DOHH2 (cell line): ENCODE measurements around the gene ACCSL.

ENCODE experiments used
- CTCF ChIP-seq: fragments of 200-600 bp; sonication (generic); IDR thresholded peaks from one replicate; pipeline ENCODE4 v1.5.1; 2014; ENCODE audit warnings: antibody characterized with exemption, mild to moderate bottlenecking, low read depth, low read length; ENCODE audit not compliant: poor library complexity, severe bottlenecking
- EZH2phosphoT487 ChIP-seq: fragments of 200-600 bp; sonication (generic); IDR thresholded peaks from 2 replicates; pipeline ENCODE4 v1.6.1; 2017; ENCODE audit warnings: borderline replicate concordance, mild to moderate bottlenecking, antibody characterized with exemption, low read length, moderate library complexity, mixed read lengths

DNA sequence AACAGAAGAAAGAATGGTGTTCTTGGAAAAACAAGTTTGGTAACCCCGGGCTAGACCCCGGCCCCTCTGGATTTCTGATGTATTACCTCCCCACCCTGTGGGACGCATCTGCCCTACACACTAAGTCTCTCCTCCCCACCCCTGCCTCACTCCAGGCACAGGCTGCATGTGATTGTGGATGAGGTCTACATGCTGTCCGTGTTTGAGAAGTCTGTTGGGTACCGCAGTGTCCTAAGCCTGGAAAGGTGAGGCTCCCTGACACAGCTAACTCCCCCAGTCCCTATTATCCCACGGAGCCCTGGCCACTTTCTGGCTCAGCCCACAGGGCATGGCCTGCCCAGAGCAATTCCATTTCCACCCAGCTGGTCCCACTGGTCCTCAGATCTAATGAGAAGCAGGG lies 31.6 kb downstream of the ACCSL start:
- TF ChIP-seq CTCF (no peak), EZH2phosphoT487 (no peak)
